ENCODE measurements around the gene MAJIN. TPM values are rescaled to one million over a fixed set of nuclear protein-coding genes. Genes with fewer than 3 reads are reported as not detected.

Gene MAJIN
- total RNA-seq, 4 donors from 2014 or later = not detected

GRCh38 chr11:64893194-64894069 is 78.5 kb downstream of the MAJIN start:
- TF ChIP-seq CTCF (IDR thresholded peaks at IDR 0.05; ENCODE audit: low read depth) = no peak

GRCh38 chr11:64892838-64893193 is 79.1 kb downstream of the MAJIN start:
- no peak for TF ChIP-seq CTCF (IDR thresholded peaks at IDR 0.05; ENCODE audit: low read depth)

GRCh38 chr11:64892411-64892831 is 79.5 kb downstream of the MAJIN start:
- TF ChIP-seq CTCF (IDR thresholded peaks at IDR 0.05; ENCODE audit: low read depth) = no peak

- no peak for TF ChIP-seq CTCF (IDR thresholded peaks at IDR 0.05; ENCODE audit: low read depth)
These were observed 80.0 kb downstream of the MAJIN start for GRCh38 chr11:64891880-64892279.

GRCh38 chr11:64891215-64891848 is 80.6 kb downstream of the MAJIN start:
- no peak for TF ChIP-seq CTCF (IDR thresholded peaks at IDR 0.05; ENCODE audit: low read depth)

GRCh38 chr11:64890522-64890939 is 81.4 kb downstream of the MAJIN start:
- TF ChIP-seq CTCF (IDR thresholded peaks at IDR 0.05; ENCODE audit: low read depth) = no peak

GRCh38 chr11:64888729-64889511 is 83.0 kb downstream of the MAJIN start:
- TF ChIP-seq CTCF (IDR thresholded peaks at IDR 0.05; ENCODE audit: low read depth) = no peak

Measured in subcutaneous adipose tissue (tissue), 4 donors.